Upper lobe of left lung (tissue), 4 donors: Measurements from ENCODE around the gene DRAM2.

Source experiments
- POLR2A ChIP-seq, 4 donors: fragments of 450-650 bp; IDR thresholded peaks; one replicate each; pipeline ENCODE4 v1.5.1; 2016 to 2017; ENCODE audit warnings: antibody characterized with exemption in 4 of 4, mild to moderate bottlenecking in 2 of 4
- TF ChIP-seq, protein P1 (sequence below), 6 experiments: fragments of 450-650 bp in 4 of 6; fragments of 200-600 bp in 2 of 6; sonication (generic) in 2 of 6; IDR thresholded peaks; one replicate each; pipeline ENCODE4 v1.5.1; 2016 to 2019; ENCODE audit warnings: antibody characterized with exemption in 6 of 6

DNA sequence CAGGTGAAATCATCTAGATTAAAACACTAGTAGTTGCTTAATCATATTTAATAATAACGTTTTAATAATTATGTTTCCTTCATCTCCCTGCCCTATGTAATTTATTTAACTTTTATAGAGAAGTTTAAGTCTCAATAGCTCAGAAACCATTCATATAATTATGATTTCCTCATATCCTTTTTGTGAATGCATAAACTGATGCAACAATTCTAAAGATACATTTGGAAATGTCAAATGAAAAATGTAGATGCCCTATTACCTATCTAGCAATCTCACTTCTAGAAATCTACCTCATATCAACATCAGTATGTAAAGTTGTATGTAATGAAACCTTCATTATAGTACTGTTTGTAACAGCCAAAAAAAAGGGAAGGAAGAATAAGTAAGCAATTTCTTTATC lies 10.5 kb downstream of the DRAM2 start:
- TF ChIP-seq, protein P1, sequence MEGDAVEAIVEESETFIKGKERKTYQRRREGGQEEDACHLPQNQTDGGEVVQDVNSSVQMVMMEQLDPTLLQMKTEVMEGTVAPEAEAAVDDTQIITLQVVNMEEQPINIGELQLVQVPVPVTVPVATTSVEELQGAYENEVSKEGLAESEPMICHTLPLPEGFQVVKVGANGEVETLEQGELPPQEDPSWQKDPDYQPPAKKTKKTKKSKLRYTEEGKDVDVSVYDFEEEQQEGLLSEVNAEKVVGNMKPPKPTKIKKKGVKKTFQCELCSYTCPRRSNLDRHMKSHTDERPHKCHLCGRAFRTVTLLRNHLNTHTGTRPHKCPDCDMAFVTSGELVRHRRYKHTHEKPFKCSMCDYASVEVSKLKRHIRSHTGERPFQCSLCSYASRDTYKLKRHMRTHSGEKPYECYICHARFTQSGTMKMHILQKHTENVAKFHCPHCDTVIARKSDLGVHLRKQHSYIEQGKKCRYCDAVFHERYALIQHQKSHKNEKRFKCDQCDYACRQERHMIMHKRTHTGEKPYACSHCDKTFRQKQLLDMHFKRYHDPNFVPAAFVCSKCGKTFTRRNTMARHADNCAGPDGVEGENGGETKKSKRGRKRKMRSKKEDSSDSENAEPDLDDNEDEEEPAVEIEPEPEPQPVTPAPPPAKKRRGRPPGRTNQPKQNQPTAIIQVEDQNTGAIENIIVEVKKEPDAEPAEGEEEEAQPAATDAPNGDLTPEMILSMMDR (IDR thresholded peaks at IDR 0.05): no peak
- TF ChIP-seq POLR2A (IDR thresholded peaks at IDR 0.05): no peak
